HG03439 (cell line): ENCODE measurements around the gene JAK3.
"Not testable (repeated sequence)": the region's sequence is repeated elsewhere in the genome, so short reads cannot be mapped to it uniquely, and the experiment has no call there.

Experiments used
- ATAC-seq: cut with Tn5 transposase; IDR thresholded peaks from one replicate; pipeline ENCODE4 v1.9.1; 2021; ENCODE audit warnings: mild to moderate bottlenecking, moderate library complexity; ENCODE audit not compliant: unreplicated experiment

Gene JAK3

GRCh38 chr19:17847538-17848366, at the start of gene JAK3:
JAK3 (minus strand) TSS chr19:17847982; CDS start chr19:17844417, 3,565 bp downstream.
- peak; percentile 68 for ATAC-seq

GRCh38 chr19:17893766-17894165, 46.0 kb upstream of the JAK3 start:
- no peak for ATAC-seq

GRCh38 chr19:17889609-17890214, 41.9 kb upstream of the JAK3 start:
- ATAC-seq, result no peak

- ATAC-seq, result no peak
These were observed 40.5 kb upstream of the JAK3 start for GRCh38 chr19:17888260-17888659.

- ATAC-seq, result not testable (repeated sequence)
These were observed 39.4 kb upstream of the JAK3 start for GRCh38 chr19:17887221-17887620.

GRCh38 chr19:17886515-17886914, 38.7 kb upstream of the JAK3 start:
- ATAC-seq, result no peak

GRCh38 chr19:17883627-17884410, 36.0 kb upstream of the JAK3 start:
- ATAC-seq, result no peak

GRCh38 chr19:17881701-17882100, 33.9 kb upstream of the JAK3 start:
- ATAC-seq, result no peak

GRCh38 chr19:17879466-17879865, 31.7 kb upstream of the JAK3 start:
- no peak for ATAC-seq

- no peak for ATAC-seq
These were observed 29.9 kb upstream of the JAK3 start for GRCh38 chr19:17877696-17878095.

GRCh38 chr19:17874758-17875135, 27.0 kb upstream of the JAK3 start:
- no peak for ATAC-seq

GRCh38 chr19:17873786-17874757, 26.3 kb upstream of the JAK3 start:
- ATAC-seq, result no peak

GRCh38 chr19:17872251-17873001, 24.6 kb upstream of the JAK3 start:
- ATAC-seq, result no peak

GRCh38 chr19:17871878-17872250, 24.1 kb upstream of the JAK3 start, which contains the start of gene SLC5A5:
SLC5A5 (plus strand) TSS chr19:17871945; CDS start chr19:17872320, 375 bp downstream.
- ATAC-seq, result no peak

GRCh38 chr19:17871032-17871877, 23.5 kb upstream of the JAK3 start:
- ATAC-seq, result no peak

GRCh38 chr19:17869114-17869608, 21.4 kb upstream of the JAK3 start:
- ATAC-seq, result no peak

GRCh38 chr19:17868669-17869068, 20.9 kb upstream of the JAK3 start:
- no peak for ATAC-seq

GRCh38 chr19:17866964-17867486, 19.2 kb upstream of the JAK3 start:
- no peak for ATAC-seq
